ENCODE results near the gene GRID2.

GRCh38 chr4:92952426-92952825, 648.7 kb downstream of the GRID2 start:
- TF ChIP-seq CTCF (IDR thresholded peaks at IDR 0.05) (no peak), POLR2A (IDR thresholded peaks at IDR 0.05) (no peak)

All from thyroid gland (tissue), 4 donors.